NCI-H748 (cell line): ENCODE measurements around the gene CALY.

Source experiments
- DNase-seq: peaks from one replicate; lab custom pipeline; 2025; ENCODE audit not compliant: unreplicated experiment; lab: John Stamatoyannopoulos, UW

CALY gene

GRCh38 chr10:133366751-133367150 is 30.1 kb upstream of the CALY start:
- no peak for DNase-seq

DNA sequence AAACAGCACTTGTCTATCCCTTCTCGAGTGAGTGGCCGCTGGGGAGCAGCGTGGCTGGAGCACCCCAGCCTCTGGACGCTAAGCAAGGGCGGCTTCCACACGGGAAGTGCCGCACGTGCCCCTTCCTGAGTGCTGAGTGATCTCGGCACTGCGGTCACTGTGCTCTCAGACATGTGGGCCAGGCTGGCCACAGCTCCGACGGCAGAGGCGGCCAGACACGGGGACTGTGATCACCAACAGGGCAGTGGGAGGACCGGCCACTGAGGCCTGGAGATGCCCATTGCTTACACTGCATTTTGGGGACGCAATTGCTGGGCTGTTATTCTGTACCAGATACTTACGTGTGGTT is 29.4 kb upstream of the CALY start:
- DNase-seq = no peak

GRCh38 chr10:133365461-133366129 is 28.9 kb upstream of the CALY start:
- no peak for DNase-seq

GRCh38 chr10:133364645-133365431 is 28.1 kb upstream of the CALY start:
- no peak for DNase-seq

DNA sequence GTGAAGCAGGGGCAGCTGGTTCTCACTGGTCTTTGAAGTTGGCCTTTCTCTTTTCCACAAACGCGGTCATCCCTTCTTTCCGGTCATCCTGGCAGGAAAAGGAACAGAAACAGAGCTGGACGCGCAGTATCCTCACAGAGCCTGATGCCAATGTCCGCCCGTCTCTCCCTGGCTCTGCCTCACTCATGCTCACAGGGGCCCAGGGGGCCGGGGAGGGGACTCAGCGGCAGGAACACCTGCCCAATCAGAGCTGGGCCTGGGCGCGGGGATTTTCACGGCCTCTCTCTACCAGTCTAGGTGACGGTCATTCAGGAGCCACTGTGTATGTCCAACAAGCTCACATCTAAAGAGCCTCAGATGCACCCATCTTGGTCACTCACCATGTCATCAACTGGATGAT is 26.1 kb upstream of the CALY start:
- DNase-seq = no peak

GRCh38 chr10:133361773-133362441 is 25.2 kb upstream of the CALY start:
- no peak for DNase-seq

DNA sequence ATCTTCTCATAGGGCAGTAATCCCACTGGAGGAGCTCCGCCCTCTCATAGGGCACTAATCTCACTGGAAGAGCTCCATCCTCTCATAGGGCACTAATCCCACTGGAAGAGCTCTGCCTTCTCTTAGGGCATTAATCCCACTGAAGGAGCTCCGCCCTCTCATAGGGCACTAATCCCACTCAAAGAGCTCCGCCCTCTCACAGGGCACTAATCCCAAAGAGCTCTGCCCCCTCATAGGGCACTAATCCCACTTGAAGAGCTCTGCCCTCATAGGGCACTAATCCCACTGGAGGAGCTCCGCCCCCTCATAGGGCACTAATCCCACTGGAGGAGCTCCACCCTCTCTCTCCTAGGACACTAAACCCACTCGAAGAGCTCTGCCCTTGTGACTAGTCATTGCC is 24.5 kb upstream of the CALY start:
- DNase-seq = no peak

DNA sequence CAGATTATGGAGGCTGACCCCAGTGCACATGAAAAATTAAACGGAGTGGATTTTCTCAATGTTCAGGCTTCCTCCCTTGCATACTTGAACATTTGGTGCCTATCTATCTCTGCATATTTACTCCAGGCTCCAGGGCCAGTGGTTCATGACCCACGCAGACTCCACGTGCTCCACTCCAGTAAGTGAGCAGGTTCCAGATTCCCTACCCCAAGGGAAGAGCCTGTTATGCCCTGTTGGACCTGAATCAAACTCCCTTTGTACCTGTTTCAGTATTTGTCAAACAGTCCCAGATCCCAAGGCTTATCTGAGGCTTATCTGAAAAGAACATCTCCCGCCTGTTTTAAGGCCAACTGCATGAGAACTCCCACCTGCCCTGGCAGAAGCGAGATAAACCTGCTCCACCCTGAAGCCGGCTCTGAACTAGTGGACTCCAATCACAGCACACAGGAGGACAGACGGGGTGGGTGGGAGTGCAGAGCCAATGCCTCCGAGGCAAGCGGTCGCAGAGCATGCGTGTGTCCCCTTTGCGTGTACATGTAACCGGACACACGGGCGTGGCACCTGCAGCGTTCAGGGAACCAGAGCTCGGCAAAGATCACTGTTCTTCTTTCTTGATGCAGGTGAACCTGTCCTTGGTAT is 23.4 kb upstream of the CALY start:
- peak; percentile 36 for DNase-seq

DNA sequence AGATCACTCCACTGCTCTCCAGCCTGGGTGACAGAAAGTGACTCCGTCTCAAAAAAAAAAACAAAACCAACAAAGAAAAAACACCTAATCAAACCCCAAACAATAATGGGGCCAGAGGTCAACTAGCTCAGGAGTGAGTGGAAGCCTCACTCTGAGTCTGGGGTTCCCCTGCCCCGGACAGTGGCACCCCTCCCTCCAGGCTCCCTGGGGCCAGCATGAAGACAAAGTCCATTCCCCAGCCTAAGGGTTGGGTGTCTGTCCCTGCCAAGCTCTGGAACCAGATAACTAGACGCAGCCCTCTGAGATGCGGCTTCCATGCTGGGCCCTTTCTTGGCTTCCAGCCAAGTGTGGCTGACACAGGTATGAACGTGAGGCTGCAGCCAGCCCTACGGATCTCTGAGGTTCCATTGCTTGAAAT is 22.9 kb upstream of the CALY start:
- peak; percentile 77 for DNase-seq

DNA sequence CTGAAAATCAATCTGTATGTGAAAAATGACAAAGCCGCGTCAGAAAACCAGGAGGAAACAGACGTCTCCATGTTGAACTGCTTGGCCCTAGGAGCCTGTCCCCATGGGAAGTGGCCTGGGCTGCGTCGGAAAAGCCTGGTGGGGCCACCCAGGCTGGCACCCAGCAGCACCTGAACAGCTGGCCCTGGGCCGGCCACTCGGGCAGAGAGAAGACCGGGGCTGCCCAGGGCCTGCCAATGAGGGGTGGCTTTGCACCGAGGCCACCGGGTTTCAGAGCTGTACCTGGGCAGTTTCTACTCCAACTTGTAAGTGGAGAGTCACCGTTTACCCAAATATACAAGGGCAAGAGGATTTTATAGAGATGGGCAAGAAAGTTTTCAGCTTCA is 22.2 kb upstream of the CALY start:
- no peak for DNase-seq

DNA sequence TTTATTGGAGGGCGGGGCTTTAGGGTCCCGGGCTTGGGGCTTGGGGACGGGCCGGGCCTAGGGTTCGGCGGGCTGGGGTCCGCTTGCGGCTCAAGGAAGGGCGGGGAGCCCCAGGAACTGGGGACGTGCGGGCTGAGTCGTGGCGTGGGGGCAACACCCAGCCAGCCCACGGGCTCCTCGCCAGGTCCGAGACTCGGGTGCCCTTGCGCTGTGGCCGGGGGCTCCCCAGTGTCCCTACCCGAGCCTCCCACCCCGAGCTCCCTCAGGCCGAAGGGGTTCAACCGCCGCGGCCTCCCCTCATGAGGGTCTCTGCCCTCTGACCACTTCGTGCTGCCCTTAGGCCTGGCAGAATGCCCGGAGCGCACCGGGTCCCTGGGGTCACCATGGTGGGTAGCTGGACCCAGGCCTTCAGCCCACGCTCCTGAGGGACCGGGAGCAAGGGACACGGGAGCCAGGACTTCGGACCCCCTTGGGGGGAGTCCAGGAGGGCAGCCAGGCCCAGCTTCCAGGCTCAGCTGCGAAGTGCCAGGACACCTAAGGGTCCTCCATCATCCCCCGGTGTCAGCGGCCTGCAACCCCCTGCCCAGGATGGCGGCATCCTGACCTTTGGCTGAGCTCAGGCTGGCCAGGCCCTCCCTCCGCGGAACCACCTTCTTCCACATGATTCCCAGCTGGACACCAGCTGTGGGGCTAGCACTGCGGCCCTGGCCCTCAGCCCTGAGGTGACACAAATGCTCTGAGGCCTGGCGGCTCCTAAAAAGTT is 21.6 kb upstream of the CALY start:
- no peak for DNase-seq

DNA sequence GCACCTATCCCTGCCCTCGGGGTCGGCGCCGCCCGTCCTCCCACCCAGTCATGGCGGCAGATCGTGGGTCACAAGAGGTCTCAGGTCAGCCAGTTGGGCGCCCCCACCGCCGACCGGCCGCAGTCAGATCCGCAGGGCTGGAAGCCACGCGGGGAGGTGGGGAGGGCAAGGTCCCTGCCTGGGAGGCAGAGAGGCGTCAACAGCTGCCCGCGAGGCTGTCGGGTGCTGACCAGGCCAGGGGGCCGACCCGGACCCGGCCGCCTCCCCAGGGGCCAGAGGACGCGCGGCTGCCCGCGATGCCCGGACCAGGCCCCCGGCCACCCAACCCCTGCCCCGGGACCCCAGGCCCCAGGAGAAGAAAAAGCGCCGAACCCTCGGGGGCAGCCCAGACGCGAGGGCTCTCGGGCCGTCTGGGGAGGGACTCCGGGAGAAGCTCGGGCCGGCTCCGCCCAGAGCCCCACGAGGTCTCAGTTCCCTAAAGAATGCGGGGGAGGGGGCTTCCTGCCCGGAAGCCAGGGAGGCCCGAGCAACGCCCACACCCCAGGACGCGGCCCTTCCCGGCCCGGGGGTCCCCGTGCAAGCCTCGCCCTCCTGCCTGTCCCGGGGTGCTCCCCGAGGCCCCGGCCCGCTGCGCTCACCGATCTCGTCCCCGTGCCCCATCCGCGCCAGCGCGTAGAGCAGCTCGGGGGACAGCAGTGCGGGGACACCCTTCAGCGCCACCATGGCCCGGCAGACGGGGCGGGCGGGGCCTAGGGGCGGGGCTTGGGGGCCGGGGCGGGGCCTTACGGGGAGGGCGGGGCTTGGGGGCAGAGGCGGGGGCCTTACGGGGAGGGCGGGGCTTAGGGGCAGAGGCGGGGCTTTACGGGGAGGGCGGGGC is 20.8 kb upstream of the CALY start, which contains the start of gene FUOM:
Gene FUOM, minus strand, starts transcription at position 735 of the 877 bp plus-strand sequence. Its CDS starts 12 bp downstream, at position 723.
- DNase-seq = peak; percentile 59

DNA sequence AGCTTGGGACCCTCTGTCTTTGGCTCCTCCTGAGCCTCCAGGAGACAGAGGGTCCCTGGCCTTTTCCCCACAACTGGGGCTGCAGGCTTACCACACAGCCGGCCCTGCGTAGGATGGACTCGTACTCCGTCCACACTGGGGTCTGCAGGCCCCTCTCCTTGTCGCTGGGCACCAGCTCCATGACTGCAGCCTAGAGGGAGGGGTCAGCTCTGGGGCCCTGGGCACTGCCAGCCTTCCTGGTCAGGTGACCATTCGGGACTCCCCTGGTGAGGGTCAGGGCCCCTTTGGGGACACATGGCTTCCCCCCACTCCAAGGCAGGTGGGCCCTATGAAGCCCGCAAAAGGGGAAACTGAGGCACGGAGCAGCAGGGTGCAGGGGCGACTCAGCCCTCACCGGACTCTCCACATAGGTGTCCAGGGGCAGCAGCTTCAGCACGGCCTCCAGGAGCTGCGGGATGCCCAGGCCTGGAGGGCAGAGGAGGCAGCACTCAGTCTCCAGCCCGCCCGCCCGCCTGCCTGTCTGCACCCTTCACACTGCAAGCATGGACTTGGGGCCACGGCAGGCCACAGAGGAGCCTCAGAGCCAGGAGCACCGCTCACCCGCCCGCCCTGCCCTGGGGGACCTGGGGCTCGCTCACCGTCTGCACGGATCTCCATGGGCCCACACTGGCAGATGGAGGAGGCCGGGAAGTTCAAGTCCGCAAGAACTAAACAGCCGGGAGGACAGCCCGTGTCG is 20.0 kb upstream of the CALY start:
- no peak for DNase-seq

DNA sequence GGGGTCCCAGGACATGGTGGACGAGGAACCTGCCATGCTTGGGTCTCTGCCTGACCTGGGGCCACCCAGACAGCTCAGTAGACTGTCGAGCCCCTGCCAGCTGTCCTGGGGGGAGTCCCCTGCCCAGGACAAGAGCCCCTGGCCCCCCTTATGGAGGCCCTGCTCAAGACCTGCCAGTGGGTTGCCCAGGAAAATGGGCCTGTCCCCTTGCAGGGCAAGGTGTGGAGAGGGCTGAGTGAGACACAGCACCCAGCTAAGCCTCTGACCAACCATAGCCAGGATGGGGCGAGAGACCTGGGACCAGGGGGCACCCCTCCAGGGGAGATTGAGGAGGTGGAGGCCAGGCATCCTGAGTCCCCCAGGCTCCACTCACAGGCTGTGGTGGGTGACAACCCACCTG is 19.3 kb upstream of the CALY start:
- no peak for DNase-seq

DNA sequence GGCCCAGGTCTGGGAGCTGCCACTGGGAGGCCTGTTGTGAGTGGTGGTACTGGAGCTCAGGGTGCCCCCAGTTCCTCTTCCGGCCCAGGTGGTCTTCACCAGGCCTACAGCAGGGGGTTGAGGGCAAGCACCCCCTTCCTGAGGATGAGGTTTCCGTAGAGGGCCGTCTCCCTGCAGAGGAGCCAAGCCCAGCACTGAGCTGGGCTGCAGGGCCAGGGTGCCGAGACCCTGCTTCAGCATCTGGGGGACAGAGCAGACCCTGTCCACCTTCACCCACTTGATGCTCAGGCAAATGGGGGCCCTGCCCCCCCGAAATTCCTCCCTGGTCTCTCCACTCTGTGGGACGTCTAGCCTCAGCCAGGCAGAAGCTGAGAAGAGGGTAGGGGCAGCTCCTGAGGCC is 18.6 kb upstream of the CALY start:
- no peak for DNase-seq

GRCh38 chr10:133354672-133355240 is 18.1 kb upstream of the CALY start:
- no peak for DNase-seq

GRCh38 chr10:133353988-133354605 is 17.4 kb upstream of the CALY start:
- no peak for DNase-seq

- no peak for DNase-seq
Measured at GRCh38 chr10:133353202-133353959, 16.7 kb upstream of the CALY start.
